Activated T-helper 1 cell treated with anti-CD3 and anti-CD28 coated beads, Interleukin-12 subunit alpha, Interleukin-12 subunit beta, Interleukin-2, Interleukin-4 antibody, amounts not matched to agents 30 ng/mL and 10 ng/mL and 1 ng/mL, durations not matched to agents 14 hours and 24 hours and 36 hours (primary cell): ENCODE measurements around the gene TNRC18. TPM values are rescaled to one million over a fixed set of nuclear protein-coding genes. Genes with fewer than 3 reads are reported as not detected.
"Not testable (repeated sequence)": the region's sequence is repeated elsewhere in the genome, so short reads cannot be mapped to it uniquely, and the experiment has no call there.

Source experiments
- DNase-seq: peaks from one replicate; pipeline ENCODE4 v3.0.0; 2021; ENCODE audit warnings: low spot score
- H3K27ac Mint-ChIP-seq: one replicate; pipeline ENCODE4 v1.8.0; 2021; ENCODE audit warnings: mild to moderate bottlenecking, mixed read lengths
- H3K27me3 Mint-ChIP-seq: one replicate; pipeline ENCODE4 v1.8.0; 2022; ENCODE audit warnings: mild to moderate bottlenecking, moderate library complexity, mixed read lengths; ENCODE audit not compliant: insufficient read depth
- H3K36me3 Mint-ChIP-seq: one replicate; pipeline ENCODE4 v1.8.0; 2021; ENCODE audit warnings: low read depth, mixed read lengths
- H3K4me1 Mint-ChIP-seq: one replicate; pipeline ENCODE4 v1.8.0; 2021; ENCODE audit warnings: low read depth, mixed read lengths
- H3K4me3 Mint-ChIP-seq: one replicate; pipeline ENCODE4 v1.8.0; 2021; ENCODE audit warnings: mild to moderate bottlenecking, moderate library complexity, mixed read lengths
- H3K9me3 Mint-ChIP-seq: one replicate; pipeline ENCODE4 v1.8.0; 2021; ENCODE audit warnings: mixed read lengths
- intact Hi-C: fragments of 100-400 bp; cut with micrococcal nuclease; formaldehyde crosslinking; loops from one replicate; pipeline ENCODE4 v1.15.1; 2024
- total RNA-seq: library from RNA; stranded (reverse); gene quantifications from 2 replicates; pipeline ENCODE4 v1.2.3, GENCODE V29; 2022

The TNRC18 gene
- total RNA-seq, 1 donor from 2014 or later: 48.7 TPM

GRCh38 chr7:5273831-5274405, 149.7 kb downstream of the TNRC18 start:
- H3K9me3 Mint-ChIP-seq, intact Hi-C loops: not testable (repeated sequence)

GRCh38 chr7:5270788-5271187, 152.8 kb downstream of the TNRC18 start:
- no peak for DNase-seq
- H3K27ac Mint-ChIP-seq: no peak overlapping the region
- no peaks in the 10 kb centered on the region for H3K4me1 Mint-ChIP-seq
- H3K4me3 Mint-ChIP-seq: no peak overlapping the region
- H3K9me3 Mint-ChIP-seq: no peaks in the 10 kb centered on the region
- no peaks in the 10 kb centered on the region for H3K36me3 Mint-ChIP-seq
- no peaks in the 10 kb centered on the region for H3K27me3 Mint-ChIP-seq
- intact Hi-C loops: no loop called here

More at GRCh38 chr7:5273831-5274405, 149.7 kb downstream of the TNRC18 start:
- H3K27ac Mint-ChIP-seq, H3K27me3 Mint-ChIP-seq, H3K4me3 Mint-ChIP-seq, H3K36me3 Mint-ChIP-seq, DNase-seq, H3K4me1 Mint-ChIP-seq: not testable (repeated sequence)

- H3K27me3 Mint-ChIP-seq, H3K4me3 Mint-ChIP-seq, H3K36me3 Mint-ChIP-seq, H3K9me3 Mint-ChIP-seq, H3K27ac Mint-ChIP-seq, DNase-seq, intact Hi-C loops, H3K4me1 Mint-ChIP-seq: not testable (repeated sequence)
Observed at GRCh38 chr7:5269992-5270657, 153.5 kb downstream of the TNRC18 start.

GRCh38 chr7:5267829-5268228, 155.8 kb downstream of the TNRC18 start:
- H3K27ac Mint-ChIP-seq, intact Hi-C loops, H3K36me3 Mint-ChIP-seq, H3K9me3 Mint-ChIP-seq, H3K4me1 Mint-ChIP-seq, H3K27me3 Mint-ChIP-seq, H3K4me3 Mint-ChIP-seq, DNase-seq: not testable (repeated sequence)

- intact Hi-C loops: no loop called here
- H3K9me3 Mint-ChIP-seq: no peaks in the 10 kb centered on the region
Observed at GRCh38 chr7:5266191-5267028, 157.2 kb downstream of the TNRC18 start.

GRCh38 chr7:5265320-5266190, 158.1 kb downstream of the TNRC18 start:
- H3K36me3 Mint-ChIP-seq: no peaks in the 10 kb centered on the region
- no peak overlapping the region for H3K4me3 Mint-ChIP-seq
- no peak for DNase-seq
- H3K9me3 Mint-ChIP-seq: no peaks in the 10 kb centered on the region
- H3K4me1 Mint-ChIP-seq: no peaks in the 10 kb centered on the region
- intact Hi-C loops: no loop called here
- H3K27me3 Mint-ChIP-seq: peaks cover 2% of the 10 kb centered on the region
- no peak overlapping the region for H3K27ac Mint-ChIP-seq

More at GRCh38 chr7:5266191-5267028, 157.2 kb downstream of the TNRC18 start:
- H3K36me3 Mint-ChIP-seq: no peaks in the 10 kb centered on the region
- no peaks in the 10 kb centered on the region for H3K4me1 Mint-ChIP-seq
- H3K27me3 Mint-ChIP-seq: peaks cover 2% of the 10 kb centered on the region
- no peak overlapping the region for H3K4me3 Mint-ChIP-seq
- DNase-seq: no peak
- H3K27ac Mint-ChIP-seq: no peak overlapping the region

- H3K9me3 Mint-ChIP-seq, H3K27ac Mint-ChIP-seq, H3K4me3 Mint-ChIP-seq, H3K27me3 Mint-ChIP-seq, DNase-seq, intact Hi-C loops, H3K4me1 Mint-ChIP-seq, H3K36me3 Mint-ChIP-seq: not testable (repeated sequence)
Observed at GRCh38 chr7:5263066-5263465, 160.6 kb downstream of the TNRC18 start.

- H3K9me3 Mint-ChIP-seq, H3K27me3 Mint-ChIP-seq, intact Hi-C loops, DNase-seq, H3K36me3 Mint-ChIP-seq, H3K4me1 Mint-ChIP-seq, H3K27ac Mint-ChIP-seq, H3K4me3 Mint-ChIP-seq: not testable (repeated sequence)
Observed at GRCh38 chr7:5260530-5261068, 163.0 kb downstream of the TNRC18 start.

Other genes starting within 250 kb of the TNRC18 start
- gene WIPI2, start 233.6 kb downstream of the TNRC18 start, total RNA-seq: 53.7 and 54.9 TPM in 2 replicates
- 0.29 and 0.54 TPM in 2 replicates for gene SLC29A4, start 140.9 kb downstream of the TNRC18 start, total RNA-seq
- gene FBXL18, start 90.0 kb upstream of the TNRC18 start, total RNA-seq: 14.7 and 14.9 TPM in 2 replicates
- gene ACTB, start 106.8 kb upstream of the TNRC18 start, total RNA-seq: 7,557 and 7,602 TPM in 2 replicates
- gene FSCN1, start 169.0 kb upstream of the TNRC18 start, total RNA-seq: 39.1 and 39.5 TPM in 2 replicates